ENCODE data around the gene NR4A1.

The NR4A1 gene

DNA sequence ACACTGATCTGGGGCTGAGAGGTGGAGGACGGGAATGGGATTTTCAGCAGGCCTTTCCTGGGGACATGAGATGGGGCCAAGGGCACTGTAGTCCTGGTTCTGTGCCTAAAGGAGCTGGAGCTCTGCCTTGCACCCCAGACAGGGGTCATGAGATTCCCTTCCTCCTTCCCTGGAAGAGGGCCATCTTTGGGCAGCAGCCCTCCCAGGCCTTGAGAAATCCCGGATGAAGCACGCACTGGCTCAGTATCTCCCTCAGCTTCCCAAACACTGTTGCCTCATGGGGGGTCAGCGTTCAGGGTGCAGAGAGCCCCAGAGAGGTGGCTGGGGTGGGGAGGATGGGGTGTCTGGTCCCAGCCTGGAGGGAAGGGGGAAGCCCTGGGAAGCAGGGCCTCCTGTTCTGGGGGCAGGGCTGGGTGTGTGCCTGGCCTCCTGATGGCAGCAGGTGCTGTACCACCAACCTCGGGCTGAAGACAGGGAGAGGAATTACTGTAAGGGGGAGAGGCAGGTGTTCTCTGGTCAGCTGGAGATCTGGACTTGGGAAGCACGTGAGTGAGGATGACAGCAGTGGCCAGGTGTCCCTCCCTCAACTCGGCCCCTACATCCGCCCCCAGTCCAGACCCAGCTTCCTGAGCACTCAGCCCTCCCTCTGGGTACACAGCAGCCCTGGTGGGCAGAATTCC lies 8.4 kb upstream of the NR4A1 start:
- TF ChIP-seq EGR1 (IDR thresholded peaks at IDR 0.05) (no peak), RAD21 (IDR thresholded peaks at IDR 0.05; ENCODE audit: low read depth) (no peak), ZBTB7A (IDR thresholded peaks at IDR 0.05; ENCODE audit: low read depth) (no peak), TAF1 (IDR thresholded peaks at IDR 0.05; ENCODE audit: low read depth) (no peak), TEAD4 (IDR thresholded peaks at IDR 0.05) (no peak), TCF12 (IDR thresholded peaks at IDR 0.05; ENCODE audit: low read depth) (no peak), YY1 (IDR thresholded peaks at IDR 0.05; ENCODE audit: low read depth) (no peak), NFIC (IDR thresholded peaks at IDR 0.05) (no peak)
- TF ChIP-seq, protein P1, sequence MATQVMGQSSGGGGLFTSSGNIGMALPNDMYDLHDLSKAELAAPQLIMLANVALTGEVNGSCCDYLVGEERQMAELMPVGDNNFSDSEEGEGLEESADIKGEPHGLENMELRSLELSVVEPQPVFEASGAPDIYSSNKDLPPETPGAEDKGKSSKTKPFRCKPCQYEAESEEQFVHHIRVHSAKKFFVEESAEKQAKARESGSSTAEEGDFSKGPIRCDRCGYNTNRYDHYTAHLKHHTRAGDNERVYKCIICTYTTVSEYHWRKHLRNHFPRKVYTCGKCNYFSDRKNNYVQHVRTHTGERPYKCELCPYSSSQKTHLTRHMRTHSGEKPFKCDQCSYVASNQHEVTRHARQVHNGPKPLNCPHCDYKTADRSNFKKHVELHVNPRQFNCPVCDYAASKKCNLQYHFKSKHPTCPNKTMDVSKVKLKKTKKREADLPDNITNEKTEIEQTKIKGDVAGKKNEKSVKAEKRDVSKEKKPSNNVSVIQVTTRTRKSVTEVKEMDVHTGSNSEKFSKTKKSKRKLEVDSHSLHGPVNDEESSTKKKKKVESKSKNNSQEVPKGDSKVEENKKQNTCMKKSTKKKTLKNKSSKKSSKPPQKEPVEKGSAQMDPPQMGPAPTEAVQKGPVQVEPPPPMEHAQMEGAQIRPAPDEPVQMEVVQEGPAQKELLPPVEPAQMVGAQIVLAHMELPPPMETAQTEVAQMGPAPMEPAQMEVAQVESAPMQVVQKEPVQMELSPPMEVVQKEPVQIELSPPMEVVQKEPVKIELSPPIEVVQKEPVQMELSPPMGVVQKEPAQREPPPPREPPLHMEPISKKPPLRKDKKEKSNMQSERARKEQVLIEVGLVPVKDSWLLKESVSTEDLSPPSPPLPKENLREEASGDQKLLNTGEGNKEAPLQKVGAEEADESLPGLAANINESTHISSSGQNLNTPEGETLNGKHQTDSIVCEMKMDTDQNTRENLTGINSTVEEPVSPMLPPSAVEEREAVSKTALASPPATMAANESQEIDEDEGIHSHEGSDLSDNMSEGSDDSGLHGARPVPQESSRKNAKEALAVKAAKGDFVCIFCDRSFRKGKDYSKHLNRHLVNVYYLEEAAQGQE (IDR thresholded peaks at IDR 0.05; ENCODE audit: low read depth): no peak

DNA sequence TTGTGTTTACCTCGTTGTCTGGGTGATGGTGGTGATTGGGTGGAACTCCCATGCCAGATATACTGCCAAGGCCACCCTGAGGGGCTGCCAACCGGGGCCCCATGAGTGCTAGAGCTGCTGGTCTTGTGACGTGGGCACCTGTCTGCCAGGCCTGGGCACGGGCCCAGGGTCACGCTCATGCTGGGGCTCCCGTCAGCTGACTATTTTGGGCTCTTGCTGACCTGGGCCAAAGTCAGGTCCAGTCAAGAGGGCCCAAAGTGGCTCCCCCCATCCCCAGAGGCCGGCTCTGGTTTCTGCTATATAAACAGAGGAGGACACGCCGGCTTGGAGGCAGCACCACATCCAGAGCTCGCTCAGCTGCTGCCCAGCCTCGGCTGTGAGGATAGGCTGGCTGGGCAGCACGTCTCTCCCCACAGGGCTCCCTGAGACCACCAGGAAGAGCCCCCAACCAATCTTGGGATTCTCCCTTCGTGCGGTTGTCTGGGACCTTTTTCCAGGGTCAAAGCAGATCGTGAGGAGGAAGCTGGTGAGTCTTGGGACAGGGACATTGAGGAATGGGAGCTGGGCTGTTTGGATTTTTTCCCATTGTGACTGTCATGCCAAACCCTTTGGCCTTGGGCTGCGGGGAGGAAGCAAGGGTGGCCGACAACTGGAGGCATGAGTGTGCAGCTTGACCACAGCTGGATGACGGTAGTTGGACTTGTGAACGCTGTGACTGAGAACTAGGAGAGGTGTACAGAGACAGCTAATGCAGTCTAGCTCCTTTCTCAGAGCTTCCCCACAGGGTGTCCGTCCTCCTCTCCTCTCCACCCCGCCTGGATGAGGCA lies 7.6 kb upstream of the NR4A1 start:
- TF ChIP-seq CREB1 (IDR thresholded peaks at IDR 0.05; ENCODE audit: low read depth) (no peak), FOXM1 (IDR thresholded peaks at IDR 0.05; ENCODE audit: borderline replicate concordance, low read depth) (no peak), TCF12 (IDR thresholded peaks at IDR 0.05; ENCODE audit: low read depth) (no peak), EP300 (IDR thresholded peaks at IDR 0.05; ENCODE audit: borderline replicate concordance) (no peak), ZBTB7A (IDR thresholded peaks at IDR 0.05; ENCODE audit: low read depth) (no peak), NFIC (IDR thresholded peaks at IDR 0.05) (no peak)
- TF ChIP-seq, protein P2, sequence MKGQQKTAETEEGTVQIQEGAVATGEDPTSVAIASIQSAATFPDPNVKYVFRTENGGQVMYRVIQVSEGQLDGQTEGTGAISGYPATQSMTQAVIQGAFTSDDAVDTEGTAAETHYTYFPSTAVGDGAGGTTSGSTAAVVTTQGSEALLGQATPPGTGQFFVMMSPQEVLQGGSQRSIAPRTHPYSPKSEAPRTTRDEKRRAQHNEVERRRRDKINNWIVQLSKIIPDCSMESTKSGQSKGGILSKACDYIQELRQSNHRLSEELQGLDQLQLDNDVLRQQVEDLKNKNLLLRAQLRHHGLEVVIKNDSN (IDR thresholded peaks at IDR 0.05): no peak
- TF ChIP-seq, protein P1 (IDR thresholded peaks at IDR 0.05; ENCODE audit: low read depth): no peak

DNA sequence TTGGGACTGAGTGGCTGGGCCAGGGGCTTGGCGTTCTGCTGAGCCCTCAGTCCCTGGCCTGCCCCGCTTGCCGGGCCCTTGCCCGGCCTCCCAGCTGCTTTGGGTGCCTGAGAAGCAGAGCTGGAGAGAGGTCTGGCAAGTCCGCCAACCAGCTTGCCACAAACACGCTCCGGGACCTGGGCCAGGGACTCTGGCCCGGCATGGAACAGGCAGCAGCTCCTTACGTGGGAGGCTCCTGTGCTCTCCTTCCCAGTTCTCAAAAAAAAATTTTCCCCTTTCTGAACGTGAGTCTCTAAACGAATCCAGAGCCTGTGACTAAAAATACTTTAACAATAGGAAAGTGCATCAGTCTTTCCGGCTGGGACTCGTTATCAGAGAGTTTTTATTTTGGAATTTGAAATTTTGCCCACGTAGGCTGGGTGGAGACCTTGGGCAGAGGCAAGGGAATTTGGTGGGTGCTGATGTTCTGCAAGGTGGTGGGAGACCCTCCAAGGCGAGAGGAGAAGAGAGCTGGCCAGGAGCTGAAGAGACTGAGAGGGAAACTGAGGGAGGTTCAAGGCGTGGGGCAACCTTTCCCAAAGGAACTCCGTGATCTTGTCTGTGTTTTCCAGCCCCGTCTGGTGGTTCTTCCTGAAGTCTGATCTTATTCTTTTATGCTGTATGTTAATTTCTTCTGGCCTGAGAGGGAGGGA lies 6.8 kb upstream of the NR4A1 start:
- TF ChIP-seq, protein P1 (IDR thresholded peaks at IDR 0.05; ENCODE audit: low read depth): no peak
- TF ChIP-seq, protein P3, sequence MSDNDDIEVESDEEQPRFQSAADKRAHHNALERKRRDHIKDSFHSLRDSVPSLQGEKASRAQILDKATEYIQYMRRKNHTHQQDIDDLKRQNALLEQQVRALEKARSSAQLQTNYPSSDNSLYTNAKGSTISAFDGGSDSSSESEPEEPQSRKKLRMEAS (IDR thresholded peaks at IDR 0.05): no peak
- TF ChIP-seq FOXM1 (IDR thresholded peaks at IDR 0.05; ENCODE audit: borderline replicate concordance, low read depth) (no peak), ZBTB7A (IDR thresholded peaks at IDR 0.05; ENCODE audit: low read depth) (no peak), EGR1 (IDR thresholded peaks at IDR 0.05) (no peak), RAD21 (IDR thresholded peaks at IDR 0.05; ENCODE audit: low read depth) (no peak), TEAD4 (IDR thresholded peaks at IDR 0.05) (no peak), EP300 (IDR thresholded peaks at IDR 0.05; ENCODE audit: borderline replicate concordance) (no peak), TAF1 (IDR thresholded peaks at IDR 0.05; ENCODE audit: low read depth) (no peak), YY1 (IDR thresholded peaks at IDR 0.05; ENCODE audit: low read depth) (no peak), TCF12 (IDR thresholded peaks at IDR 0.05; ENCODE audit: low read depth) (no peak)
- TF ChIP-seq, protein P2 (IDR thresholded peaks at IDR 0.05): no peak

DNA sequence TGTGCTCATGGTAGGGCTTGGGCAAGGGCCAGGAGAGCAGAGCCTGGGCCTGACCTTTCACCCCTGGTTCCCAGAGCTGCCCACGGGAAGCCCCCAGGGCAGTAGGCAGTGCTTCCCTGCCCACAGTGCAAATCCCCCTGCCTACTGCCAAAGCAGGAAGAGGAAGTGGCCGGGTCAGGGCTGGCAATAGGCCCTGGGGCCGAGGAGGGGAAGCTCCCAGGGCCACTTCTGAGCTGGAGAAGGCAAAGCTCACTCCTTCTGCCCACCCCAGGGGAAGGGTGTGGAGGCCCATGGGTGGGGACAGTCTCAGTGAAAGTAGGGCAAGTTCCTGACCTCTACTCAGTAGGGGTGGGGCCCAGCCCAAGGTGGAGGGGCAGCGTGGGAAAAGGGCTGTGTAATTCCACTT lies 5.4 kb upstream of the NR4A1 start:
- no peak for TF ChIP-seq TEAD4 (IDR thresholded peaks at IDR 0.05)
- TF ChIP-seq EGR1 (IDR thresholded peaks at IDR 0.05): no peak
- no peak for TF ChIP-seq EP300 (IDR thresholded peaks at IDR 0.05; ENCODE audit: borderline replicate concordance)
- TF ChIP-seq, protein P1 (IDR thresholded peaks at IDR 0.05; ENCODE audit: low read depth): no peak
- no peak for TF ChIP-seq TAF1 (IDR thresholded peaks at IDR 0.05; ENCODE audit: low read depth)
- TF ChIP-seq, protein P3 (IDR thresholded peaks at IDR 0.05): no peak
- TF ChIP-seq FOXM1 (IDR thresholded peaks at IDR 0.05; ENCODE audit: borderline replicate concordance, low read depth): no peak
- no peak for TF ChIP-seq TCF12 (IDR thresholded peaks at IDR 0.05; ENCODE audit: low read depth)
- TF ChIP-seq, protein P2 (IDR thresholded peaks at IDR 0.05): no peak
- TF ChIP-seq ZBTB7A (IDR thresholded peaks at IDR 0.05; ENCODE audit: low read depth): no peak
- TF ChIP-seq CEBPB (IDR thresholded peaks at IDR 0.05): no peak
- TF ChIP-seq CREB1 (IDR thresholded peaks at IDR 0.05; ENCODE audit: low read depth): no peak
